Stimulated activated CD8-positive, alpha-beta memory T cell treated with anti-CD3 and anti-CD28 coated beads, Interleukin-2, amount 100 ng/mL, for 1 hour (primary cell): ENCODE data around the gene HOXA6.

Experiments used
- DNase-seq, 2 donors: peaks; one replicate each; pipeline ENCODE4 v3.0.0-alpha.2; 2020; ENCODE audit warnings: low read depth in 2 of 2

The HOXA6 gene

GRCh38 chr7:27161214-27161720 is 13.7 kb upstream of the HOXA6 start:
- DNase-seq: no peak

- peak; percentile 77 to 78 for DNase-seq
Measured at GRCh38 chr7:27160546-27161213, 13.1 kb upstream of the HOXA6 start.

- no peak for DNase-seq
Measured at GRCh38 chr7:27160145-27160545, 12.6 kb upstream of the HOXA6 start.

GRCh38 chr7:27159266-27160144 is 11.9 kb upstream of the HOXA6 start:
- DNase-seq: no peak

- DNase-seq: no peak
Measured at GRCh38 chr7:27158436-27159265, 11.1 kb upstream of the HOXA6 start.

GRCh38 chr7:27157702-27158431 is 10.3 kb upstream of the HOXA6 start:
- no peak for DNase-seq

- no peak for DNase-seq
Measured at GRCh38 chr7:27156916-27157701, 9.5 kb upstream of the HOXA6 start.

- no peak for DNase-seq
Measured at GRCh38 chr7:27156508-27156898, 8.9 kb upstream of the HOXA6 start, which contains the start of gene HOXA7. Gene HOXA7 (minus strand): TSS chr7:27156675. CDS start chr7:27156545, 130 bp downstream.

GRCh38 chr7:27155816-27156507 is 8.4 kb upstream of the HOXA6 start:
- DNase-seq: no peak

- no peak for DNase-seq
Measured at GRCh38 chr7:27154901-27155815, 7.6 kb upstream of the HOXA6 start.

GRCh38 chr7:27154369-27154768 is 6.8 kb upstream of the HOXA6 start:
- DNase-seq: no peak

GRCh38 chr7:27153526-27153925 is 6.0 kb upstream of the HOXA6 start:
- DNase-seq: no peak

- DNase-seq: no peak
Measured at GRCh38 chr7:27152816-27153442, 5.4 kb upstream of the HOXA6 start.

GRCh38 chr7:27151931-27152815 is 4.6 kb upstream of the HOXA6 start, which contains the start of gene HOXA3:
Gene HOXA3 (minus strand): TSS chr7:27152583. CDS start chr7:27110640, 41,943 bp downstream.
- no peak for DNase-seq

- no peak for DNase-seq
Measured at GRCh38 chr7:27151341-27151930, 3.9 kb upstream of the HOXA6 start.

- DNase-seq: peak in 1 of 2 donors; percentile 40
Measured at GRCh38 chr7:27150568-27151340, 3.2 kb upstream of the HOXA6 start.
